ENCODE data around the gene SUSD5.

Gene SUSD5

GRCh38 chr3:33209357-33209756 lies 9.3 kb downstream of the SUSD5 start:
- DNase-seq (ENCODE audit: low read depth), result no peak
- TF ChIP-seq CTCF (IDR thresholded peaks at IDR 0.05; ENCODE audit: control insufficient read depth, insufficient read depth, low read depth, low read length, missing control alignments), result no peak

GRCh38 chr3:33202711-33203457 lies 15.7 kb downstream of the SUSD5 start:
- DNase-seq (ENCODE audit: low read depth), result no peak
- no peak overlapping the region for H3K4me3 ChIP-seq (ENCODE audit: control insufficient read depth, low read depth, low read length)
- no peak for TF ChIP-seq CTCF (IDR thresholded peaks at IDR 0.05; ENCODE audit: control insufficient read depth, insufficient read depth, low read depth, low read length, missing control alignments)

More at GRCh38 chr3:33209357-33209756, 9.3 kb downstream of the SUSD5 start:
- H3K4me3 ChIP-seq (ENCODE audit: control insufficient read depth, low read depth, low read length), result no peak overlapping the region

- no peak overlapping the region for H3K4me3 ChIP-seq (ENCODE audit: control insufficient read depth, low read depth, low read length)
- no peak for TF ChIP-seq CTCF (IDR thresholded peaks at IDR 0.05; ENCODE audit: control insufficient read depth, insufficient read depth, low read depth, low read length, missing control alignments)
- DNase-seq (ENCODE audit: low read depth), result no peak
Observed at GRCh38 chr3:33201195-33201594, 17.4 kb downstream of the SUSD5 start.

- H3K4me3 ChIP-seq (ENCODE audit: control insufficient read depth, low read depth, low read length), result no peak overlapping the region
- no peak for DNase-seq (ENCODE audit: low read depth)
- no peak for TF ChIP-seq CTCF (IDR thresholded peaks at IDR 0.05; ENCODE audit: control insufficient read depth, insufficient read depth, low read depth, low read length, missing control alignments)
Observed at GRCh38 chr3:33196538-33196937, 22.1 kb downstream of the SUSD5 start.

GRCh38 chr3:33194303-33194702 lies 24.3 kb downstream of the SUSD5 start:
- H3K4me3 ChIP-seq (ENCODE audit: control insufficient read depth, low read depth, low read length), result no peak overlapping the region
- no peak for TF ChIP-seq CTCF (IDR thresholded peaks at IDR 0.05; ENCODE audit: control insufficient read depth, insufficient read depth, low read depth, low read length, missing control alignments)
- no peak for DNase-seq (ENCODE audit: low read depth)

- no peak for TF ChIP-seq CTCF (IDR thresholded peaks at IDR 0.05; ENCODE audit: control insufficient read depth, insufficient read depth, low read depth, low read length, missing control alignments)
- no peak overlapping the region for H3K4me3 ChIP-seq (ENCODE audit: control insufficient read depth, low read depth, low read length)
- no peak for DNase-seq (ENCODE audit: low read depth)
Observed at GRCh38 chr3:33187368-33187634, 31.3 kb downstream of the SUSD5 start.

Measured in AG09309 (cell line).